Endothelial cell of umbilical vein (primary cell): ENCODE measurements around the gene H1-8. TPM values are rescaled to one million over a fixed set of nuclear protein-coding genes. Genes with fewer than 3 reads are reported as not detected.

Experiments
- BruUV-seq: library from RNA; stranded (reverse); fragments of 400-500 nt; replicated peaks from 2 replicates; lab custom pipeline; 2021; lab: Mats Ljungman, UMichigan
- CTCF ChIA-PET: fragments of 300-600, 350-600 bp; sonication (Branson Sonifier 250); formaldehyde crosslinking; loops from one replicate; lab custom pipeline; 2021; ENCODE audit warnings: antibody characterized with exemption, inconsistent platforms; lab: Charles Lee
- POLR2A ChIA-PET: fragments of 300-600, 350-600 bp; sonication (Branson Sonifier 250); formaldehyde crosslinking; loops from one replicate; lab custom pipeline; 2021; ENCODE audit warnings: antibody characterized with exemption, inconsistent platforms; lab: Charles Lee
- DNase-seq: peaks from one replicate; pipeline ENCODE4 v3.0.0-alpha.2; 2011; ENCODE audit warnings: low read depth, low spot score
- FAIRE-seq: peaks from 2 replicates; lab custom pipeline; 2011; peaks lifted over from hg19 to GRCh38; lab: Jason Lieb, UNC
- H2AFZ ChIP-seq: 2 replicates; pipeline ENCODE4 v1.6.0; 2012; ENCODE audit warnings: low read depth, low read length, control low read depth, inconsistent platforms
- H3K27ac ChIP-seq: 2 replicates; pipeline ENCODE4 v1.5.1; 2011; ENCODE audit warnings: low read depth, mild to moderate bottlenecking, control low read depth, low read length, moderate library complexity; ENCODE audit not compliant: insufficient read depth
- H3K27me3 ChIP-seq, 2 experiments: 2 replicates each; pipeline versions ENCODE4 v1.6.0 to v1.6.1; 2011; ENCODE audit warnings: low read length in 2 of 2, mixed read lengths in 1 of 2; ENCODE audit not compliant: control insufficient read depth in 2 of 2, insufficient read depth in 2 of 2
- H3K36me3 ChIP-seq, 2 experiments: 2 replicates in 1 of 2; 3 replicates in 1 of 2; pipeline ENCODE4 v1.5.1; 2011; ENCODE audit warnings: low read length in 2 of 2, mild to moderate bottlenecking in 1 of 2, moderate library complexity in 1 of 2; ENCODE audit not compliant: control insufficient read depth in 2 of 2, insufficient read depth in 2 of 2; ENCODE audit errors: extremely low read depth in 1 of 2
- H3K4me1 ChIP-seq: 3 replicates; pipeline ENCODE4 v1.5.1; 2011; ENCODE audit warnings: mild to moderate bottlenecking, low read length; ENCODE audit not compliant: control insufficient read depth, insufficient read depth; ENCODE audit errors: extremely low read depth
- H3K4me2 ChIP-seq: 2 replicates; pipeline ENCODE4 v1.6.1; 2011; ENCODE audit warnings: low read length, control low read depth, mixed read lengths; ENCODE audit not compliant: insufficient read depth
- H3K4me3 ChIP-seq, 3 experiments: fragments of 200-600 bp in 1 of 3; sonication (generic), shearing (Covaris generic) in 1 of 3; replicated peaks in 1 of 3; 2 replicates each; pipeline ENCODE4 v1.5.1; 2011 to 2016; ENCODE audit warnings: control low read depth in 3 of 3, low read length in 3 of 3, mild to moderate bottlenecking in 2 of 3, inconsistent platforms in 1 of 3, low read depth in 1 of 3, moderate library complexity in 1 of 3; ENCODE audit not compliant: insufficient read depth in 1 of 3
- H3K79me2 ChIP-seq: 2 replicates; pipeline ENCODE4 v1.6.0; 2012; ENCODE audit warnings: low read length, inconsistent platforms; ENCODE audit not compliant: control insufficient read depth, insufficient read depth
- H3K9ac ChIP-seq: replicated peaks from 2 replicates; pipeline ENCODE3; 2011; ENCODE audit warnings: low read length, control low read depth; ENCODE audit not compliant: insufficient read depth; ENCODE audit errors: extremely low read depth
- H3K9me1 ChIP-seq: replicated peaks from 3 replicates; pipeline ENCODE4 v1.6.0; 2011; ENCODE audit warnings: mild to moderate bottlenecking, low read length; ENCODE audit not compliant: control insufficient read depth, insufficient read depth; ENCODE audit errors: extremely low read depth
- H3K9me3 ChIP-seq: replicated peaks from 2 replicates; pipeline ENCODE4 v1.5.1; 2012; ENCODE audit warnings: low read length, inconsistent platforms; ENCODE audit not compliant: control insufficient read depth, insufficient read depth
- H4K20me1 ChIP-seq: replicated peaks from 2 replicates; pipeline ENCODE3; 2011; ENCODE audit warnings: mild to moderate bottlenecking, low read length; ENCODE audit not compliant: control insufficient read depth, insufficient read depth; ENCODE audit errors: extremely low read depth
- EZH2 ChIP-seq: IDR thresholded peaks from 2 replicates; pipeline ENCODE4 v1.6.1; 2012; ENCODE audit warnings: borderline replicate concordance, low read depth, mild to moderate bottlenecking, moderate library complexity, low read length, inconsistent platforms; ENCODE audit not compliant: severe bottlenecking
- FOS ChIP-seq: IDR thresholded peaks from 2 replicates; pipeline ENCODE4 v1.6.1; 2011; ENCODE audit warnings: mild to moderate bottlenecking, low read length, moderate library complexity, borderline replicate concordance; ENCODE audit not compliant: insufficient read depth
- GATA2 ChIP-seq: IDR thresholded peaks from 2 replicates; pipeline ENCODE4 v1.7.0; 2011; ENCODE audit warnings: low read depth, mild to moderate bottlenecking, moderate library complexity, mixed read lengths, low read length; ENCODE audit not compliant: insufficient read length, insufficient read depth
- JUN ChIP-seq: IDR thresholded peaks from 2 replicates; pipeline ENCODE4 v1.6.1; 2011; ENCODE audit warnings: borderline replicate concordance, low read depth; ENCODE audit not compliant: insufficient read length, insufficient read depth
- MAX ChIP-seq: IDR thresholded peaks from 2 replicates; pipeline ENCODE4 v1.6.1; 2011; ENCODE audit not compliant: insufficient read depth, insufficient read length
- MYC ChIP-seq: IDR thresholded peaks from one replicate; pipeline ENCODE4 v1.6.1; 2011; ENCODE audit warnings: mild to moderate bottlenecking, low read depth, low read length
- POLR2A ChIP-seq: IDR thresholded peaks from 2 replicates; pipeline ENCODE4 v1.6.1; 2012; ENCODE audit warnings: low read depth, mild to moderate bottlenecking, control low read depth, low read length
- POLR2AphosphoS5 ChIP-seq: IDR thresholded peaks from 2 replicates; pipeline ENCODE4 v1.6.1; 2012; ENCODE audit warnings: low read depth, mild to moderate bottlenecking, control low read depth, low read length, moderate library complexity; ENCODE audit not compliant: insufficient read depth
- dilution Hi-C: fragments of 300-500 bp; cut with MboI; formaldehyde crosslinking; loops from one replicate; pipeline ENCODE4 v1.15.0; 2019; ENCODE audit warnings: low sequenced_read_pairs; ENCODE audit not compliant: extremely low pct_ligation_motif_present
- intact Hi-C: fragments of 100-400 bp; cut with micrococcal nuclease; formaldehyde crosslinking; loops from one replicate; pipeline ENCODE4 v1.10.0; 2022
- polyA plus RNA-seq, 4 experiments: library from polyadenylated mRNA; depleted of rRNA in 3 of 4; stranded (reverse) in 3 of 4; unstranded in 1 of 4; fragments of >200 nt; gene quantifications; 2 replicates each; pipeline versions ENCODE4 v1.2.1 to v1.2.3, GENCODE V29; 2011 to 2012; ENCODE audit warnings: missing spikeins in 1 of 4
- total RNA-seq: library from RNA; stranded (reverse); gene quantifications from 2 replicates; pipeline ENCODE4 v1.2.3, GENCODE V29; 2021
- TF ChIP-seq, protein P1 (sequence below), 2 donors: IDR thresholded peaks; 1 replicate in 1 of 2; 2 replicates in 1 of 2; pipeline ENCODE4 v1.5.1; 2011; ENCODE audit warnings: low read length in 2 of 2, mild to moderate bottlenecking in 2 of 2, moderate library complexity in 2 of 2, control low read depth in 1 of 2, inconsistent platforms in 1 of 2, low read depth in 1 of 2; ENCODE audit not compliant: insufficient read depth in 1 of 2; ENCODE audit errors: extremely low read depth in 1 of 2

The H1-8 gene
- total and polyA plus RNA-seq, 2 donors (not counting 3 experiments of a cell fraction or from before 2014, with no cell fraction given): not detected

- Histone ChIP-seq H3K36me3 (no peaks in the 10 kb centered on the region), H3K79me2 (no peaks in the 10 kb centered on the region), H4K20me1 (no peaks in the 10 kb centered on the region), H3K4me1 (peaks cover 7% of the 10 kb centered on the region), H3K4me3 (no peak overlapping the region), H3K9ac (no peak overlapping the region), H3K9me3 (no peaks in the 10 kb centered on the region), H2AFZ (no peak overlapping the region), H3K9me1 (no peaks in the 10 kb centered on the region), H3K4me2 (no peak overlapping the region), H3K27me3 (no peaks in the 10 kb centered on the region), H3K27ac (no peak overlapping the region)
- FAIRE-seq: no peak
- POLR2A ChIA-PET: no interaction called here
- CTCF ChIA-PET: no interaction called here
- DNase-seq: no peak
- intact Hi-C loops: no loop called here
- TF ChIP-seq POLR2A (no peak), MAX (no peak), EZH2 (no peak), FOS (no peak), GATA2 (no peak), POLR2AphosphoS5 (no peak), MYC (no peak), JUN (no peak)
- TF ChIP-seq, protein P1, sequence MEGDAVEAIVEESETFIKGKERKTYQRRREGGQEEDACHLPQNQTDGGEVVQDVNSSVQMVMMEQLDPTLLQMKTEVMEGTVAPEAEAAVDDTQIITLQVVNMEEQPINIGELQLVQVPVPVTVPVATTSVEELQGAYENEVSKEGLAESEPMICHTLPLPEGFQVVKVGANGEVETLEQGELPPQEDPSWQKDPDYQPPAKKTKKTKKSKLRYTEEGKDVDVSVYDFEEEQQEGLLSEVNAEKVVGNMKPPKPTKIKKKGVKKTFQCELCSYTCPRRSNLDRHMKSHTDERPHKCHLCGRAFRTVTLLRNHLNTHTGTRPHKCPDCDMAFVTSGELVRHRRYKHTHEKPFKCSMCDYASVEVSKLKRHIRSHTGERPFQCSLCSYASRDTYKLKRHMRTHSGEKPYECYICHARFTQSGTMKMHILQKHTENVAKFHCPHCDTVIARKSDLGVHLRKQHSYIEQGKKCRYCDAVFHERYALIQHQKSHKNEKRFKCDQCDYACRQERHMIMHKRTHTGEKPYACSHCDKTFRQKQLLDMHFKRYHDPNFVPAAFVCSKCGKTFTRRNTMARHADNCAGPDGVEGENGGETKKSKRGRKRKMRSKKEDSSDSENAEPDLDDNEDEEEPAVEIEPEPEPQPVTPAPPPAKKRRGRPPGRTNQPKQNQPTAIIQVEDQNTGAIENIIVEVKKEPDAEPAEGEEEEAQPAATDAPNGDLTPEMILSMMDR (IDR thresholded peaks at IDR 0.05; ENCODE audit: extremely low read depth in 1 of 2, insufficient read depth in 1 of 2, low read depth in 1 of 2, low read length in 2 of 2): no peak
- dilution Hi-C loops: no loop called here
- BruUV-seq: no TSS peak
These were observed 12.2 kb upstream of the H1-8 start for GRCh38 chr3:129530821-129531220.
